Liver (tissue), 9 donors: Measurements from ENCODE around the gene BRAP. TPM values are rescaled to one million over a fixed set of nuclear protein-coding genes. Genes with fewer than 3 reads are reported as not detected.
A peak's percentile ranks its signal among the peaks of the same experiment; 100 is the strongest.
"Not testable (repeated sequence)": the region's sequence is repeated elsewhere in the genome, so short reads cannot be mapped to it uniquely, and the experiment has no call there.

Experiments
- DNase-seq: peaks from one replicate; pipeline ENCODE4 v3.0.0-alpha.2; 2017; ENCODE audit warnings: low spot score
- H3K27ac ChIP-seq, 2 donors: one replicate each; pipeline ENCODE4 v1.7.0; 2013; ENCODE audit warnings: inconsistent platforms in 2 of 2, low read length in 2 of 2, control low read depth in 1 of 2, low read depth in 1 of 2, mild to moderate bottlenecking in 1 of 2
- H3K27me3 ChIP-seq, 4 donors: one replicate each; pipeline versions ENCODE4 v1.6.1 to v1.7.0; 2013; ENCODE audit warnings: low read length in 3 of 4, inconsistent platforms in 1 of 4, mild to moderate bottlenecking in 1 of 4, moderate library complexity in 1 of 4; ENCODE audit not compliant: control insufficient read depth in 4 of 4, insufficient read depth in 4 of 4
- H3K36me3 ChIP-seq, 4 donors: one replicate each; pipeline versions ENCODE4 v1.6.1 to v1.7.0; 2013; ENCODE audit warnings: low read length in 3 of 4, mild to moderate bottlenecking in 3 of 4, low read depth in 1 of 4, moderate library complexity in 1 of 4; ENCODE audit not compliant: control insufficient read depth in 4 of 4, insufficient read depth in 3 of 4
- H3K4me1 ChIP-seq, 4 donors: one replicate each; pipeline versions ENCODE4 v1.6.1 to v1.7.0; 2013; ENCODE audit warnings: low read length in 3 of 4, mild to moderate bottlenecking in 3 of 4, moderate library complexity in 1 of 4; ENCODE audit not compliant: control insufficient read depth in 4 of 4, insufficient read depth in 4 of 4
- H3K4me3 ChIP-seq, 3 donors: one replicate each; pipeline versions ENCODE4 v1.6.1 to v1.7.0; 2013; ENCODE audit warnings: low read length in 3 of 3, control low read depth in 1 of 3, low read depth in 1 of 3, mild to moderate bottlenecking in 1 of 3
- H3K9ac ChIP-seq, 2 donors: one replicate each; pipeline ENCODE4 v1.7.0; 2013; ENCODE audit warnings: low read length in 2 of 2, mild to moderate bottlenecking in 2 of 2, moderate library complexity in 2 of 2, control low read depth in 1 of 2, low read depth in 1 of 2
- H3K9me3 ChIP-seq, 4 donors: one replicate each; pipeline versions ENCODE4 v1.6.1 to v1.7.0; 2013; ENCODE audit warnings: low read length in 3 of 4; ENCODE audit not compliant: control insufficient read depth in 4 of 4
- EGR1 ChIP-seq, 2 donors: IDR thresholded peaks; 2 replicates each; pipeline ENCODE4 v1.6.1; 2016 to 2018; ENCODE audit warnings: antibody characterized with exemption in 2 of 2, low read depth in 2 of 2
- FOXA1 ChIP-seq: IDR thresholded peaks from 2 replicates; pipeline ENCODE4 v1.6.1; 2016; ENCODE audit warnings: antibody characterized with exemption
- GABPA ChIP-seq, 2 donors: IDR thresholded peaks in 1 of 2; conservative IDR thresholded peaks in 1 of 2; 2 replicates each; pipeline ENCODE4 v1.6.1; 2016; ENCODE audit warnings: antibody characterized with exemption in 2 of 2, mild to moderate bottlenecking in 1 of 2, moderate library complexity in 1 of 2
- HNF4A ChIP-seq, 2 donors: conservative IDR thresholded peaks; 2 replicates each; pipeline ENCODE4 v1.6.1; 2016; ENCODE audit warnings: antibody characterized with exemption in 2 of 2, mild to moderate bottlenecking in 2 of 2
- JUND ChIP-seq, 2 donors: IDR thresholded peaks; 2 replicates each; pipeline ENCODE4 v1.6.1; 2016; ENCODE audit warnings: antibody characterized with exemption in 2 of 2
- MAX ChIP-seq: IDR thresholded peaks from 2 replicates; pipeline ENCODE4 v1.6.1; 2016; ENCODE audit warnings: antibody characterized with exemption
- RAD21 ChIP-seq, 2 donors: IDR thresholded peaks; 2 replicates each; pipeline ENCODE4 v1.6.1; 2016; ENCODE audit warnings: antibody characterized with exemption in 2 of 2, mild to moderate bottlenecking in 2 of 2
- REST ChIP-seq: IDR thresholded peaks from 2 replicates; pipeline ENCODE4 v1.6.1; 2016; ENCODE audit warnings: antibody characterized with exemption, mild to moderate bottlenecking
- RXRA ChIP-seq, 2 donors: IDR thresholded peaks; 2 replicates each; pipeline ENCODE4 v1.6.1; 2017 to 2018; ENCODE audit warnings: antibody characterized with exemption in 2 of 2, mild to moderate bottlenecking in 1 of 2
- SP1 ChIP-seq: IDR thresholded peaks from 2 replicates; pipeline ENCODE4 v1.6.1; 2018; ENCODE audit warnings: antibody characterized with exemption, mild to moderate bottlenecking
- TAF1 ChIP-seq: conservative IDR thresholded peaks from 2 replicates; pipeline ENCODE4 v1.6.1; 2016; ENCODE audit warnings: antibody characterized with exemption, mild to moderate bottlenecking
- YY1 ChIP-seq: IDR thresholded peaks from 2 replicates; pipeline ENCODE4 v1.6.1; 2016; ENCODE audit warnings: antibody characterized with exemption, mild to moderate bottlenecking
- WGBS: extraction: QIAGEN DNeasy Blood & Tissue Kit; methylation state at CpG from one replicate; pipeline ENCODE4 v1.1.7; 2013; 5-methylcytosine and 5-hydroxymethylcytosine counted together
- polyA plus RNA-seq, 2 donors: library from polyadenylated mRNA; stranded (reverse) in 1 of 2; unstranded in 1 of 2; fragments of 200-250 nt in 1 of 2; fragments of >200 nt in 1 of 2; fragmentation: Nextera tagmentation in 1 of 2; extraction: Ambion mirVana in 1 of 2; gene quantifications; one replicate each; pipeline versions ENCODE4 v1.2.1 to v1.2.3, GENCODE V29; 2013 to 2015
- total RNA-seq, 2 donors: library from RNA; depleted of rRNA; stranded (reverse); fragments of >200 nt; gene quantifications; one replicate each; pipeline ENCODE4 v1.2.3, GENCODE V29; 2014
- donor health status: healthy.
- donor health status: healthy.
- donor health status: healthy.
- donor health status: healthy.
- donor health status: healthy.

BRAP gene
- total and polyA plus RNA-seq, 4 donors, result 4.8 to 10.1 (median 6.7) TPM

- H3K27ac ChIP-seq, result peak overlapping the region; percentile 77 to 85
- peak overlapping the region; percentile 88 to 98 (median 89) for H3K4me3 ChIP-seq
- TF ChIP-seq FOXA1, result no peak
- TF ChIP-seq EGR1 (IDR thresholded peaks at IDR 0.05; ENCODE audit: low read depth in 2 of 2), result no peak
- TF ChIP-seq RXRA (IDR thresholded peaks at IDR 0.05), result no peak
- no peak for TF ChIP-seq HNF4A (conservative IDR thresholded peaks at IDR 0.05)
- no peak for TF ChIP-seq TAF1
- peak; percentile 11 for TF ChIP-seq REST
- no peaks in the 10 kb centered on the region for H3K27me3 ChIP-seq
- no peaks in the 10 kb centered on the region for H3K36me3 ChIP-seq
- peak overlapping the region; percentile 57 to 82 for H3K9ac ChIP-seq
- peaks cover 10 to 43% (median 24%) of the 10 kb centered on the region in 4 donors for H3K4me1 ChIP-seq
- no peaks in the 10 kb centered on the region for H3K9me3 ChIP-seq
- peak; percentile 62 for DNase-seq
- WGBS, result under 1% methylated on average over 67 of the region's 67 CpGs
These were observed 87.7 kb downstream of the BRAP start for GRCh38 chr12:111597831-111598636.

GRCh38 chr12:111596985-111597830, 88.5 kb downstream of the BRAP start:
- TF ChIP-seq GABPA (IDR thresholded peaks at IDR 0.05 in 1 of 2, conservative IDR thresholded peaks at IDR 0.05 in 1 of 2) (no peak), HNF4A (conservative IDR thresholded peaks at IDR 0.05) (peak; percentile 43 to 63), JUND (IDR thresholded peaks at IDR 0.05) (no peak), SP1 (no peak), RXRA (IDR thresholded peaks at IDR 0.05) (peak in 1 of 2 donors; percentile 63), MAX (peak; percentile 17), YY1 (peak; percentile 52), RAD21 (IDR thresholded peaks at IDR 0.05) (no peak)
- Histone ChIP-seq H3K36me3 (no peaks in the 10 kb centered on the region), H3K27ac (peak overlapping the region; percentile 77 to 85), H3K9me3 (no peaks in the 10 kb centered on the region), H3K4me3 (peak overlapping the region; percentile 88 to 98 (median 89)), H3K9ac (peak overlapping the region; percentile 57 to 82), H3K27me3 (no peaks in the 10 kb centered on the region), H3K4me1 (peaks cover 10 to 43% (median 24%) of the 10 kb centered on the region in 4 donors)
- WGBS, result 4% methylated on average over 33 of the region's 33 CpGs
- peak; percentile 44 for DNase-seq

- whole genome bisulfite sequencing, result 79% methylated on average over 15 of the region's 15 CpGs
- H3K4me3 ChIP-seq, H3K27me3 ChIP-seq, H3K36me3 ChIP-seq, DNase-seq, H3K9ac ChIP-seq, H3K27ac ChIP-seq, H3K9me3 ChIP-seq: not testable (repeated sequence)
- H3K4me1 ChIP-seq, result peaks cover 15 to 50% (median 23%) of the 10 kb centered on the region in 4 donors
These were observed 90.4 kb downstream of the BRAP start for GRCh38 chr12:111595341-111595835.

Other genes starting within 250 kb of the BRAP start
- 10 to 100 TPM; 11.5 to 33.1 TPM for gene ATXN2, start 86.6 kb downstream of the BRAP start, total RNA-seq
- gene ATXN2, start 86.6 kb downstream of the BRAP start, polyA plus RNA-seq, result 10 to 100 TPM; 14.7 to 29.4 TPM
- 10 to 100 TPM; 23.1 to 34.8 TPM for gene ACAD10, start 97 bp upstream of the BRAP start, total RNA-seq
- gene ACAD10, start 97 bp upstream of the BRAP start, polyA plus RNA-seq, result 10 to 100 TPM; 10.7 to 19.3 TPM
- 100 to 1,000 TPM in 1 of 2 donors, 10 to 100 TPM in 1; 93.1 to 333 TPM for gene ALDH2, start 81.0 kb upstream of the BRAP start, total RNA-seq
- gene ALDH2, start 81.0 kb upstream of the BRAP start, polyA plus RNA-seq, result 100 to 1,000 TPM; 813 to 849 TPM
- gene MAPKAPK5, start 156.3 kb upstream of the BRAP start, total RNA-seq, result 10 to 100 TPM; 11.0 to 26.3 TPM
- 10 to 100 TPM; 10.9 to 14.1 TPM for gene MAPKAPK5, start 156.3 kb upstream of the BRAP start, polyA plus RNA-seq